HG03439 (cell line): Measurements from ENCODE around the gene JMJD7.

Source experiments
- ATAC-seq: cut with Tn5 transposase; IDR thresholded peaks from one replicate; pipeline ENCODE4 v1.9.1; 2021; ENCODE audit warnings: mild to moderate bottlenecking, moderate library complexity; ENCODE audit not compliant: unreplicated experiment

JMJD7 gene

GRCh38 chr15:41861736-41862356, 34.0 kb downstream of the JMJD7 start:
- ATAC-seq = no peak

GRCh38 chr15:41862515-41863116, 34.7 kb downstream of the JMJD7 start:
- no peak for ATAC-seq

- ATAC-seq = no peak
Measured at GRCh38 chr15:41865490-41866055, 37.7 kb downstream of the JMJD7 start.

GRCh38 chr15:41866263-41866703, 38.4 kb downstream of the JMJD7 start:
- no peak for ATAC-seq

- no peak for ATAC-seq
Measured at GRCh38 chr15:41866872-41867579, 39.1 kb downstream of the JMJD7 start.

DNA sequence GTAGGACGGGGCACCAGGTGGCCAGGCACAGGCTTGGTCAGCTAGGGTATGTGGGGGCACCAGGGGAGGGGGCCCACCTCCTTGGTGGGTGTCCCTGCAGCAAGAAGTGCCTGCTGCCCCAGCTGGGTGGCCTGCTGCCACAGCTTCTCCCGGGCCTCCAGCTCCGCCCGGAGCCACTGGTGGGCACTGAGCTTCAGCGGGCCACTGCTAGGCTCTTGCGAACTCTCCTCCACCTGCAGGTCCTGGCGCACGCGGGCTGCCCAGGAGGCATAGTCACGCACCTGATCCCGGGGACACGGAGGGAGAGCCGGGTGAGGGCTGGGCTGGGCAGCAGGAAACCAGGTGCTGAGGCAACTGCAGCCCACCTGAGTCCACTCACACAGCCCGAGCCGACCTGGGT, 40.4 kb downstream of the JMJD7 start:
- no peak for ATAC-seq

GRCh38 chr15:41869770-41870688, 42.1 kb downstream of the JMJD7 start:
- ATAC-seq = no peak

- no peak for ATAC-seq
Measured at GRCh38 chr15:41870689-41871081, 42.8 kb downstream of the JMJD7 start.

- ATAC-seq = no peak
Measured at GRCh38 chr15:41871175-41871905, 43.4 kb downstream of the JMJD7 start.

DNA sequence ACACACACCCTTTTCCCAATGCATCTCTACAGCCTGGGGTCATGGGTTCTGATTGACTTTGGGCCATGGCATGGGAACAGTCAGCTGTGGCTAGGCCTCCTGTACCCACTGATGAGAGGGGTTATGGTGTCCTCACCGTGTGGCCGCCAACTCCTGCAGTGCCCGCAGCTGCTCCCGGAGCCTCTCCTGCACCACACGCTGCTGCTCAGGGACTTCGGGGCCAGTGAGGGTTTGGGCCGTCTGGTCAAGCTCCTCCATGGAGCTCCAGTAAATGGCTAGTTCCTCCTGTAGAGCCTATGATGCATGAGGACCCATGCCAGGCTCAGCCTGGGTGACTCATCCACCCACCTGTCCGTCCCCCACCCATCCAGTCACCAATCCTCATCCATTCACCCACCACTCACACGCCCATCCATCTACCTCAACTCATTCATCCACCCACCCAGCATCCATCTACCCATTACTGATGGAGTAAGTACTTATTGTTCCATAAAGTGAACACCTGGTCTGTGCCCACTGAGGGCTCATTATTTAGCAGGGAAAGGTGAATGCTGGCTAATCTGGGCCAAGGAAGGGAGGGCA, 44.4 kb downstream of the JMJD7 start:
- ATAC-seq = no peak

DNA sequence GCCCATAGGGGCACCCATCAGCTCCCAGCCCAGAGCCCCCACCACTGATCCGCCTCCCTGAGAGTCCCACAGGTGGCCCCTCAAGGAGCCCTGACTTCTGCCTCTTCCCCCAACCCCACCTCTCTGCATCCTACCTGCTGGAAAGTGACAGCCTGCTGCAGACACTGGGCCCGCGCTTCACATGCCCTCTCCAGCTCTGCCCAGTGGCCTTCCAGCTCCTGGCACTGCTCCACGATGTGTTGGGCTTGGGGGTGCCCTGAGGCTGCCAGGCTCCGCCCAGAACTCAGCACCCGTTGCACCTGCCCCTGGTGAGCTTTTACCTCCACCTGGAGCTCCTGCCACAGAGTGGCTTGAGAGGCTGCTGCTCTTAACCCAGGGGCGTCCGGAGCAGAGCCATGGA, 45.8 kb downstream of the JMJD7 start:
- ATAC-seq = no peak

DNA sequence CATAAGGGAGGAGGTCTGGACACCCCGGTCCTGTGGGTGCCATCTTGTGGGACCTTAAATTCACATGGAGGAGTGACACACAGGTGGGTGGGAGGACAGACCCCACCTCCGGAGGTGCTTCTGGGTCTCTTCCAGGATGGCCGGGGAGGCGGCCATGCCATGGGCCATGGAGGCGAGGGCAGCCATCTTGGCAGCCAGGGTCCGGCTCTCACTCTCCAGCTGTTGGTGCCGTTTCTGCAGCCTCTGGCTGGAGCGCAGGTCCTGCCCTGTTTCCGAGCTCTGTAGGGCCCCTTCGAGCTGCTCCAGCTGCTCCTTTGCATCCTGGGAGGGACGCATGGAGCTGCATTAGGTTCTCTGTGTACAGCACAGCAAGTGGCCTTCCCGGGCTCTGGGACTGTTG, 46.8 kb downstream of the JMJD7 start:
- ATAC-seq = no peak

DNA sequence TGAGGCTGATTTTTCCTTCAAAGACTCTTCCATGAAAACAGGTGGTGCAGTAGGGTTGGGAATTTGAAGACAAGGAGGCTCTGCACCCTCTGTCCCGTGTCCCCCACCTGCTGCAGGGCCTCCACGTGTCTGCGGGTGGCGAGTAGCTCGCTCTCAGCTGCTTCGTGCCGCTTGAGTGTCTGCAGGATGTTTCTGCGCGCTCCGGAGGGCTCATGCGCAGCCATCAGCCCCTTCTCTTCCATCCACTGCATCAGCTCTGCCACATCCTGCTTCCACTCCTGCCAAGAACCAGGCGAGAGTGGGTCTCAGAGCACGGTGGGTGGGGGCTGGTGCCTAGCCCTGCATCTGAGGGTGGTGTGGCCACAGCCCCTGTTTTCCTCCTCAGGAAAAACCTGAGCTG, 48.1 kb downstream of the JMJD7 start:
- no peak for ATAC-seq

- no peak for ATAC-seq
Measured at GRCh38 chr15:41876689-41877088, 48.8 kb downstream of the JMJD7 start.

DNA sequence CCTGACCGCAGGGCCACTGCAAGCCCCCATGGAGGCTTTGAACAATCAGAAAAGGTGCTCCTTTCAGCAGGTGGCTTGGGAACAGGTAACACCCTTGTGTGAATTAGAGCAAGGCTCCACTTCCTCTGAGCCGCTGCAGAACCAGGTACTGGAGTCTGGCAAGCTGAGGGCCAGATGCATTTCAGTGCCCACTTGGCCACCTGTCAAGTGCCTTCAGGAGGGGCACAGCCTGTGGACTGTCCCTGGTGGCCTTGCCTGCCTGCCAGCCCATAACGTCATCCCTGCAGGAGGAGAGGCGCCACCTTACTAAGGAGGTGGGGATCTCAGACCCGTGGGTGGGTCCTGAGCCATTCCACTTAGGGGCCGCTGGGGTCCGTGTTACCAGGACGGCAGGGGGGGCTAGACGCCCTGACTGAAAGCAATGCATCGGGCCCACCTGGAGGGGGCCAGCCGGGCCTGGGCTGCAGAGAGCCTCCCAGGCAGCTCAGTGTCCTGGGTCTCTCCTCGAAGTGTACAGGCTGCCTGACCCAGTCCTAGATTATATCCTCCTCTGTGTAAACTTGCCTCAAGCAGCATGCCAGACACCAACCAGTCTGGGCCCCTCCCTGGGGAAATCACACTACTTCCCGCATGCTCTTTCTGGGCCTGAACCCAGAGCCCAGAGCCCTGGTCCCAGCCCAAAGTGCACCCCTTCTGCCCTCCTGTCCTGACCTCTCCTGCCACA, 49.9 kb downstream of the JMJD7 start:
- ATAC-seq = no peak

GRCh38 chr15:41878355-41878699, 50.4 kb downstream of the JMJD7 start:
- ATAC-seq = no peak

DNA sequence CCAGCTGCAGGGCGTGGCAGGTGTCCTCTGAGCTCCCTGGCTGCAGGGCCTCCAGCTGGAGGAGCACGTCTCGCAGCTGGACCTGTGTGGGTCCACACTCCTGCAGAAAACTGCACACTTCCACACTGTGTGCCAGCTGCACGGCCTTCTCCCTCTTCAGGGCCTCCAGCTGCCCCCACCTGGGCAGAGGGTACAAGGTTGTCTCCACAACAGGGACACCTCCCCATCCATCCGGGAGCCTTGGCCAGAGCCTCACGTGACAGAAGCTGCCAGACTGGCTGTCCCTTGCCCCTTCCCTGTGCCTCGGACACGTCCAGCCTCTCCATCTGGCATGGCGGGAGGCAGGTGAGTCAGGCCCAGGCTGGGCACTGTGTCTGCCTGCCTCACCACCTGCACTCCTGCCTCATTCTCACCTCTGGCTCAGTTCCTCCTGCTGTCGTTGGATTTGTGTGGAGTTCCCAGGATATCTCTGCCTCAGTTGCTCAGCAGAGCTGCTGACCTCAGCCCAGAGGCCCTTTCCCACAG, 51.5 kb downstream of the JMJD7 start:
- no peak for ATAC-seq

- no peak for ATAC-seq
Measured at GRCh38 chr15:41880156-41880877, 52.4 kb downstream of the JMJD7 start.
